Measurements from ENCODE around the gene CLEC7A.

The CLEC7A gene

GRCh38 chr12:10067942-10068341, 62.1 kb downstream of the CLEC7A start:
- TF ChIP-seq SCRT1 (tag by site-specific recombination; IDR thresholded peaks at IDR 0.05; ENCODE audit: borderline replicate concordance) (no peak), ZFP69B (tag by site-specific recombination; IDR thresholded peaks at IDR 0.05) (no peak), HIC1 (tag by site-specific recombination; IDR thresholded peaks at IDR 0.05) (no peak), ATF2 (tag by site-specific recombination; IDR thresholded peaks at IDR 0.05; ENCODE audit: low read depth) (no peak), ZNF596 (tag by site-specific recombination; IDR thresholded peaks at IDR 0.05) (no peak), IKZF3 (tag by site-specific recombination; IDR thresholded peaks at IDR 0.05) (no peak), ZNF488 (tag by site-specific recombination; IDR thresholded peaks at IDR 0.05) (no peak), YY1 (tag by site-specific recombination; IDR thresholded peaks at IDR 0.05) (no peak), ZNF670 (tag by site-specific recombination; IDR thresholded peaks at IDR 0.05; ENCODE audit: low read depth) (no peak), ZNF146 (tag by site-specific recombination; IDR thresholded peaks at IDR 0.05) (no peak), INSM2 (tag by site-specific recombination; IDR thresholded peaks at IDR 0.05) (no peak), ZNF335 (tag by site-specific recombination; conservative IDR thresholded peaks at IDR 0.05) (no peak), PRDM1 (tag by site-specific recombination; IDR thresholded peaks at IDR 0.05) (no peak)
- TF ChIP-seq, protein P1, sequence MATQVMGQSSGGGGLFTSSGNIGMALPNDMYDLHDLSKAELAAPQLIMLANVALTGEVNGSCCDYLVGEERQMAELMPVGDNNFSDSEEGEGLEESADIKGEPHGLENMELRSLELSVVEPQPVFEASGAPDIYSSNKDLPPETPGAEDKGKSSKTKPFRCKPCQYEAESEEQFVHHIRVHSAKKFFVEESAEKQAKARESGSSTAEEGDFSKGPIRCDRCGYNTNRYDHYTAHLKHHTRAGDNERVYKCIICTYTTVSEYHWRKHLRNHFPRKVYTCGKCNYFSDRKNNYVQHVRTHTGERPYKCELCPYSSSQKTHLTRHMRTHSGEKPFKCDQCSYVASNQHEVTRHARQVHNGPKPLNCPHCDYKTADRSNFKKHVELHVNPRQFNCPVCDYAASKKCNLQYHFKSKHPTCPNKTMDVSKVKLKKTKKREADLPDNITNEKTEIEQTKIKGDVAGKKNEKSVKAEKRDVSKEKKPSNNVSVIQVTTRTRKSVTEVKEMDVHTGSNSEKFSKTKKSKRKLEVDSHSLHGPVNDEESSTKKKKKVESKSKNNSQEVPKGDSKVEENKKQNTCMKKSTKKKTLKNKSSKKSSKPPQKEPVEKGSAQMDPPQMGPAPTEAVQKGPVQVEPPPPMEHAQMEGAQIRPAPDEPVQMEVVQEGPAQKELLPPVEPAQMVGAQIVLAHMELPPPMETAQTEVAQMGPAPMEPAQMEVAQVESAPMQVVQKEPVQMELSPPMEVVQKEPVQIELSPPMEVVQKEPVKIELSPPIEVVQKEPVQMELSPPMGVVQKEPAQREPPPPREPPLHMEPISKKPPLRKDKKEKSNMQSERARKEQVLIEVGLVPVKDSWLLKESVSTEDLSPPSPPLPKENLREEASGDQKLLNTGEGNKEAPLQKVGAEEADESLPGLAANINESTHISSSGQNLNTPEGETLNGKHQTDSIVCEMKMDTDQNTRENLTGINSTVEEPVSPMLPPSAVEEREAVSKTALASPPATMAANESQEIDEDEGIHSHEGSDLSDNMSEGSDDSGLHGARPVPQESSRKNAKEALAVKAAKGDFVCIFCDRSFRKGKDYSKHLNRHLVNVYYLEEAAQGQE (tag by site-specific recombination; IDR thresholded peaks at IDR 0.05): no peak
- Histone ChIP-seq H3K27ac (ENCODE audit: extremely low read depth, low read depth, low read length) (no peak overlapping the region), H3K36me3 (ENCODE audit: control insufficient read depth in 2 of 2, insufficient read depth in 1 of 2, low read length in 2 of 2) (no peaks in the 10 kb centered on the region), H3K4me3 (ENCODE audit: low read depth, low read length) (no peak overlapping the region), H3K9me3 (ENCODE audit: control insufficient read depth, insufficient read depth, low read depth, low read length) (no peaks in the 10 kb centered on the region), H3K4me1 (ENCODE audit: control insufficient read depth, insufficient read depth, low read length) (no peaks in the 10 kb centered on the region)
- ChIA-PET CTCF (interaction anchor here (0.8 to 1.7 kb wide), 3 partner anchors 10 to 1415 kb away, joined by 3 to 8 read pairs (median 4); no protein-coding TSS in a partner anchor), POLR2A (no interaction called here)

DNA sequence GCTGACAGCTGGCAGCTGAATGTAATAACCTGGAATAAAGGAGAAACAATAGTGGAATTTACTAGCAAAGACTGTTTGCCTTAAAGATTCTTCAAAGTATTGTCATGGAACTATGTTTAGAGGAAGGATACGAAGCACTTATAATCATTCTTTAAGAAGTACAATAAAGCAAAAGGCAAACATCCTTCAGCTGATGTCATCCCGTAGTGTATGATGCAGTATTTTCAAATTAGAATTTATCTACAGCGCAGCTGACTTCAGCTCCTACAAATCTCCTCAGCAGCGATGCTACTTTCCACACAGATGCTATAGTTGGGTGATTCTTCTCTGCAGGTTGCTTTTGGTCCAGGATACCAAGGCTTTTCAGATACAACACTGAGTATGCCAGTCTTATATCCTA, 62.7 kb downstream of the CLEC7A start:
- Histone ChIP-seq H3K4me3 (ENCODE audit: low read depth, low read length) (no peak overlapping the region), H3K4me1 (ENCODE audit: control insufficient read depth, insufficient read depth, low read length) (no peaks in the 10 kb centered on the region), H3K36me3 (ENCODE audit: control insufficient read depth in 2 of 2, insufficient read depth in 1 of 2, low read length in 2 of 2) (no peaks in the 10 kb centered on the region), H3K9me3 (ENCODE audit: control insufficient read depth, insufficient read depth, low read depth, low read length) (no peaks in the 10 kb centered on the region), H3K27ac (ENCODE audit: extremely low read depth, low read depth, low read length) (no peak overlapping the region)
- ChIA-PET CTCF (no interaction called here), POLR2A (no interaction called here)
- no peak for TF ChIP-seq TSHZ1 (tag by site-specific recombination; IDR thresholded peaks at IDR 0.05; ENCODE audit: borderline replicate concordance)
- TF ChIP-seq GLIS2 (tag by site-specific recombination; IDR thresholded peaks at IDR 0.05): no peak
- TF ChIP-seq ZNF473 (tag by site-specific recombination; IDR thresholded peaks at IDR 0.05): no peak
- no peak for TF ChIP-seq ZNF580 (tag by site-specific recombination; IDR thresholded peaks at IDR 0.05)
- no peak for TF ChIP-seq ZNF175 (tag by site-specific recombination; IDR thresholded peaks at IDR 0.05)
- TF ChIP-seq ZSCAN5A (tag by site-specific recombination; IDR thresholded peaks at IDR 0.05): no peak
